ENCODE data around the gene WTAP.
"Not testable (repeated sequence)": the region's sequence is repeated elsewhere in the genome, so short reads cannot be mapped to it uniquely, and the experiment has no call there.

WTAP gene

GRCh38 chr6:159762681-159763293, 35.5 kb downstream of the WTAP start:
- DNase-seq = peak in 5 of 14 donors; percentile 54 to 69 (median 63)

GRCh38 chr6:159766906-159767305, 39.6 kb downstream of the WTAP start:
- DNase-seq = no peak

GRCh38 chr6:159769470-159769869, 42.2 kb downstream of the WTAP start:
- no peak for DNase-seq

- no peak for DNase-seq
These were observed 44.9 kb downstream of the WTAP start for GRCh38 chr6:159772196-159772595.

- DNase-seq = no peak
These were observed 50.1 kb downstream of the WTAP start for GRCh38 chr6:159777240-159777904.

GRCh38 chr6:159778131-159778530, 50.8 kb downstream of the WTAP start:
- DNase-seq = no peak

GRCh38 chr6:159778542-159779103, 51.3 kb downstream of the WTAP start:
- no peak for DNase-seq

GRCh38 chr6:159788276-159788675, 61.0 kb downstream of the WTAP start:
- no peak for DNase-seq

- peak in 3 of 14 donors; percentile 15 to 72 (median 35) for DNase-seq
These were observed 61.6 kb downstream of the WTAP start for GRCh38 chr6:159788753-159789376.

- DNase-seq = peak; percentile 91 to 100 (median 99)
These were observed 62.3 kb downstream of the WTAP start, which contains the start of gene TCP1 for GRCh38 chr6:159789377-159790148. Gene TCP1, minus strand, starts transcription at chr6:159789602. Its CDS starts 134 bp downstream, at chr6:159789468.

- DNase-seq = peak; percentile 69 to 97 (median 93)
These were observed 63.0 kb downstream of the WTAP start, which contains the start of gene MRPL18 for GRCh38 chr6:159790149-159790955. Gene MRPL18, plus strand, starts transcription at chr6:159790467. Its CDS starts 121 bp downstream, at chr6:159790588.

- DNase-seq = peak in 3 of 14 donors; percentile 4 to 30 (median 18)
These were observed 63.8 kb downstream of the WTAP start for GRCh38 chr6:159790956-159791598.

- DNase-seq = not testable (repeated sequence)
These were observed 67.7 kb downstream of the WTAP start for GRCh38 chr6:159794976-159795375.

GRCh38 chr6:159797554-159797953, 70.2 kb downstream of the WTAP start:
- DNase-seq = no peak

GRCh38 chr6:159800141-159800865, 73.0 kb downstream of the WTAP start, which contains the start of gene PNLDC1:
Gene PNLDC1, plus strand, starts transcription at chr6:159800276. Its CDS starts 32 bp downstream, at chr6:159800308.
- no peak for DNase-seq

GRCh38 chr6:159801935-159802334, 74.6 kb downstream of the WTAP start:
- DNase-seq = no peak

- no peak for DNase-seq
These were observed 77.2 kb downstream of the WTAP start for GRCh38 chr6:159804504-159804903.

- no peak for DNase-seq
These were observed 78.2 kb downstream of the WTAP start for GRCh38 chr6:159805440-159806020.
